Stimulated activated CD4-positive, alpha-beta T cell treated with anti-CD3 and anti-CD28 coated beads, Interleukin-4, amount 100 ng/mL, for 24 hours (primary cell): ENCODE measurements around the gene VASP.

ENCODE experiments used
- DNase-seq: peaks from one replicate; pipeline ENCODE4 v3.0.0-alpha.2; 2020

Gene VASP

DNA sequence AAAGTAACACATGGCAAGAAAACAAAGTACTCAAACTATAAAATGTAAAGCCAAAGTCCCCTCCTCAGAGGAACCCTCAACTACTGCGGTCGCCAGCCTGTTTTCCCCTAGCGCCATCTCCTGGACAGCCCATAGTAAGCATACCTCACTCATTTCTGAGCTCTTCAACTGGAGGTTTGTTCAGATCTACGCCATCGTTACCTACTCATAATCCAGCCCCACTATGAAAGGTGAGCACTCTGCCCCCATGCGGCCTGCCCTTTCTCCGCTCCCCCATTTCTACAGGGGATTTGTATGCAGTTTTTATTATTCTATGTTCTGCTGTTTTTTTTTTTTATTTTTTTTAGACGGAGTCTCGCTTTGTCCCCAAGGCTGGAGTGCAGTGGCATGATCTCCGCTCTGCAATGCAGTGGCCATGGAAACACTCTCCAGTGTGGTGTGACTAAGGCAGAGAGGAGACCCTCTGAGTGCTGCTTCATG lies 51.2 kb downstream of the VASP start:
- peak; percentile 63 for DNase-seq

DNA sequence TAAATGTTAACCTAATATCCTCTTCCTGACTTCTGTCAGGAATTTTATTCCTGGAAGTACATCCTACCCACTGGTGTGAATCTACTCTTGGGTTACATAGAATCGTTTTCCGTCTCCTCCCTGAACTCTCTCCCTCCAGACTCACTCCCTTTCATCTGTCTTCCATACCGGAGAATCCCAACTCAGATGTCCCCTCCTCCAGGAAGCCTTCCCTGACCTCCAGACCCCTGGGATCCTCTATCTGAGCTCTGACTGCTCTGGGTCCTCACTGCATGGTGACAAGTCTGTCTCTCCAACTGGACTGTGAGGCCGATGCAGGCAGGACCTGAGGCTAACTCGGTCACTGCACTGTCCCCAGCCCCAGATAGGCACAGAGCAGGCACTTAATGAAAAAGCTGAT lies 52.8 kb downstream of the VASP start:
- DNase-seq: no peak

DNA sequence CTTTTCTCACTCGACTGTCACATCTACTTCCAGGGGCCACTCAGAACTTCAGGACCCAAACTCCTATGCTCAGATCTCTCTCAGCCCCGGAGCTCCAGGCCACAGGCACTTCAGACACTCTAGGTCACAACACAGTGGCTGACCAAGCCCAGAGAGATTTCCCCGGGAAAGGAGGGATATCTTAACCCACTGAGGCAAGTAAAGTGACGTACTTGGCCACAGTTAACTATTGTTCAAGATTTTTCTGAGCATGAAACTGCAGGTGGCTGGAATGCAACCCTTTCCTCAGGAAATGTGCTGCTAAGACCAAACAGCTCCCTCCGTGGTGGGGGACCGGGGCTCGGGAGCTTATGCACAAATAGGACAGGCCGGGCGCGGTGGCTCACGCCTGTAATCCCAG lies 53.4 kb downstream of the VASP start:
- no peak for DNase-seq

GRCh38 chr19:45564131-45564780 lies 57.0 kb downstream of the VASP start:
- DNase-seq: no peak

GRCh38 chr19:45567609-45568008 lies 60.3 kb downstream of the VASP start:
- no peak for DNase-seq

DNA sequence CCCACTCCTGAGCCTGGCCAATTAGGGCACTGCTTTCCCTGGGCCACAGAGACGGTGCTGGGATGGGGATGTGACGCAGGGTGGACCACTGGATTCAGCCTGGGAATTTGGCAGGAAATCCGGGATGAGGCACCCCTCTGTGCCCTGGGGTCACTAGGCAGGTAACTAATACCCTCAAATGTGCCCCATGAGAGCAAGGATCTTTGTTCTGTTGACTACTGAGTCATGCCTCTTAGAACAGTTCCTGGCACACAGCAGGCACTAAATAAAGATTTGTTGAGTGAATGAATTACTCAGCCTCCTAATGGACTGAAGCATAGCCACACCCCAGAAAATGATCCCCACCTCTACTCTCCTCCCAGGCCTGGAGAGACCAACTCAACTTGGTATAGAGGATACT lies 61.5 kb downstream of the VASP start:
- DNase-seq: no peak

DNA sequence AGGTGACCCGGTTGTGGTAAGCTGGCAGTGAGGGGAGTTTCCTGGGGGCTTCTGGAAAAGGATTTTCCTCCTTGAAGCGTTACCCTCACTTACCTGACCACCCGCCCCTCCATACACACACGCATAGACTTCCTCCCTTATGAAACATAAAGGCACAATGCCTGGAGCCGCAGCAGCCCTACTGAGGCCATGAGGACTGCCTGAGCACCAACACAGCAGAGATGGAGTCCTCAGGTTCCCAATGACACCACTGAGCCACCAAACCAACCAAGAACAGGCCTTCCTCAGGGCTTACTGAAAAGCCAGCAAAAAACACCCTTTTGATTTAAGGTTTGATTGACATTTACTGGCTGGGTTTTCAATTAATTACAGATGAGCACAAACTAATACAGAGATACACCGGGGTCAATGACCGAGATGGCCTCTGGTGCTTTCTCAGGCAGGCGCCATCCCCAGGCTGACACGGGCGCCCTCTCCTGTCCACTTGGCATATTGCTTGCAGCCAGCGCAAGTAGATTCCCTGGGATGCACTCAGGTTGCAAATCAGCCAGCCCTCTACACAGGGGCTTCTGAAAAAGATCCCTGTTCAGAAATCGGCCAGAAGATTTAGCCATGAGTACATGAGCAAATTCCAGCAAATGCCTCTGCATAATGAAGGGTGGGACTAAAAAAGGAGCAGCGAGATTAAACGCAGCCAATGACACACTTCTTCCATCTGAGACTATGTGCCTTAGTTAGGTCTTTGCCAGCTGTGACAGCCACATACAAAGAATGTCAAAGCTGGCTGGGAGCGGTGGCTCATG lies 62.5 kb downstream of the VASP start:
- DNase-seq: peak; percentile 57

DNA sequence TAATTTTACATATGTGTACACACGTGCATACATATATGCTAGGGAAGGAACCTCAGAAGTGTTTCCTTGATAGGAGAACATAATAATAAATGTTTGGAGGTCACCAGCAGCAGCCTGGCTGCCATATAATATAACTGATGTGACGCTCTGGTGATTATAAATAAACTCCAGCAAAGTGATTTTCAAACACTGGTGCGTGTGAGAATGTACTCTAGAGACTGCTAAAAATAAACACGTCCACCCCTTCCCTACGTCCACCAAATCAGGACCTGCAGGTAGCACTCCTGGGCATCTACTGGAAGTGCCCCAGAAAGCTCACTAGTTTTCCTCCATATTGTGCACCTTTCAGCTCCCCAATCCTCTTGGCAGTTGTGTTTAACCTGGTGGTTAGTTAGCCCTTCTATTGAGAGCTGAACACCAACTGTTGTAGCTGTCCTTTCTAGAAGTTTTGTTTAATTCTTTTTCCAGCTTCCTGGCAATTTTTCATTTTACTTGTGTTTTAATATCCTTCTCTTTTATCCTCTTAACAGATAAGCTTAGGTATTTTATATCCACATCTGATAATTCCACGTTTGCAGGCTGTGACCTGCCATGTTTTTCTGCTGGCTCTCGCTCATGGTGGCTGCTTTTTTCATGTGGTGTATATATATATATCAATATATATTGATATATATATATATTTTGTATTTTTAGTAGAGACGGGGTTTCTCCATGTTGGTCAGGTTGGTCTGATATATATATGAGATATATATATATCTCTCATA lies 64.4 kb downstream of the VASP start:
- DNase-seq: no peak

- DNase-seq: no peak
Measured at GRCh38 chr19:45574526-45574925, 67.2 kb downstream of the VASP start.

GRCh38 chr19:45575216-45575615 lies 67.9 kb downstream of the VASP start:
- no peak for DNase-seq
